Measurements from ENCODE around the gene PKD1.

Gene PKD1

GRCh38 chr16:2039274-2040031, 96.2 kb downstream of the PKD1 start:
- DNase-seq (ENCODE audit: insufficient read length, low spot score) (no peak), FAIRE-seq (no peak)
